Ramos (cell line): ENCODE data around the gene LRRC51.

Source experiments
- in situ Hi-C: fragments of 300-500 bp; cut with MboI; formaldehyde crosslinking; loops from one replicate; pipeline ENCODE4 v1.14.3; 2022; ENCODE audit warnings: low sequenced_read_pairs; ENCODE audit not compliant: unreplicated experiment

The LRRC51 gene, protein sequence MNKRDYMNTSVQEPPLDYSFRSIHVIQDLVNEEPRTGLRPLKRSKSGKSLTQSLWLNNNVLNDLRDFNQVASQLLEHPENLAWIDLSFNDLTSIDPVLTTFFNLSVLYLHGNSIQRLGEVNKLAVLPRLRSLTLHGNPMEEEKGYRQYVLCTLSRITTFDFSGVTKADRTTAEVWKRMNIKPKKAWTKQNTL

GRCh38 chr11:72080326-72081183 is at the start of gene LRRC51, which contains the start of gene NUMA1:
LRRC51 (plus strand) TSS chr11:72080850; CDS start chr11:72089084, 8,234 bp downstream.
NUMA1 (minus strand) TSS chr11:72080542; CDS start chr11:72035943, 44,599 bp downstream.
- in situ Hi-C loops, result no loop called here

- in situ Hi-C loops, result no loop called here
Observed at GRCh38 chr11:72036687-72037086, 44.0 kb upstream of the LRRC51 start.

- in situ Hi-C loops, result no loop called here
Observed at GRCh38 chr11:72037554-72038311, 42.9 kb upstream of the LRRC51 start.

DNA sequence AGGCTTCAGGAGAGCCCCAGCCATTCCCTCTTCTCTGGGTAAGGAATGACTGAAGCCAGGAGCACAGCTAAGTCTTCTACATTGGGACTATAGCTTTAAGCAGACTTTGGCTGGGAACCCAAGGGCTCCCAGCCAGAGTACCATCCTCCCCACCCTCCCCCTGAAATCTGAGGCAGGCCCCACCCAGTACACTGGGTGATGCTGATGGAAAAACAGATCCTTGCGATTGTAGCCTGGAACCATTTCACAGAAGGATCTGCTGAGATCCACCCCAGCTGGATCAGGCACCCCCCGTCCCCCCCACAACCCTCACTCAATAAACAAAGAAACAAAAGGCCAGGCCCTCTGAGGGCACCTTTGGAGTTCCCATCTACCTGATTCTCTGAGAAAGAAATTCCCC is 42.2 kb upstream of the LRRC51 start:
- in situ Hi-C loops, result no loop called here

DNA sequence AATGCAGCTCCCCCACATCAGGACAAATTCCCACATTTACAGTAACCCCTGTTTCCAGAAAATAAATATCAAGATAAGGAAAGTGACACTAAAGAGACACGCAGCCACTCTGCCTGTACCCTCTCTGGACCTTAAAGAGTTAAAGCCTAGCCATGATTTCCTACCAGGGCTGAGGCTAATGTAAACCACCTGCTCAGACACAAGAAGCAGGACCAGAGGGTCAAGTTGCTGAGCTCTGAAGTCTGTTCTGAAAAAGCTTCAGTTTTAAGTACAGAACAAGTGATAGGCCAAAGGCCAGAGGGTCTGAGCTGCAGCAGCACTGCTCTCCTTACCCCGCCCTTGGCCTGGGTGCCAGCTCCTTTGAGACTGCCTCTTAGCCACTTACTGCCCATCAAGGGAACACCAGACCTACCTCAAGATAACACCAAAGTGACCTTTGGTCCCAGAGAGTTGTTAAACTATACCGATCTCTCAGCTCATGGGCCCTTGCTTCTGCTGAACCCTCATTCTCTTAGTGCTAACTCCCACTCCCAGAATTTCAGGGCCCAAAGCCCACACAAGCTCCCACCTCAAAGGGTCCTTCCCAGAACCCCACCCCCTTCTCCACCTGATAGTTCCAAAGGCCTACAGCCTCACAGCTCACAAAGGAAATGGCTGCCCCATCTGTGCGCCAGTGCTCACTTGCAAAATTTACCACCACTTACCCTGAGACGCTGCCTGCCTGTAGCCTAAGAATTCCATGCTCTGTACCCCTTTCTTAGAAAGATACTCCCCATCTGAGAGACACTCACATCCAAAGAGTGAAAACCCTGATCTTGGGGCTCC is 41.4 kb upstream of the LRRC51 start:
- in situ Hi-C loops, result no loop called here

GRCh38 chr11:72039856-72040401 is 40.7 kb upstream of the LRRC51 start:
- in situ Hi-C loops, result no loop called here

GRCh38 chr11:72040491-72041363 is 39.9 kb upstream of the LRRC51 start:
- in situ Hi-C loops, result no loop called here

GRCh38 chr11:72041364-72042063 is 39.1 kb upstream of the LRRC51 start:
- in situ Hi-C loops, result no loop called here

DNA sequence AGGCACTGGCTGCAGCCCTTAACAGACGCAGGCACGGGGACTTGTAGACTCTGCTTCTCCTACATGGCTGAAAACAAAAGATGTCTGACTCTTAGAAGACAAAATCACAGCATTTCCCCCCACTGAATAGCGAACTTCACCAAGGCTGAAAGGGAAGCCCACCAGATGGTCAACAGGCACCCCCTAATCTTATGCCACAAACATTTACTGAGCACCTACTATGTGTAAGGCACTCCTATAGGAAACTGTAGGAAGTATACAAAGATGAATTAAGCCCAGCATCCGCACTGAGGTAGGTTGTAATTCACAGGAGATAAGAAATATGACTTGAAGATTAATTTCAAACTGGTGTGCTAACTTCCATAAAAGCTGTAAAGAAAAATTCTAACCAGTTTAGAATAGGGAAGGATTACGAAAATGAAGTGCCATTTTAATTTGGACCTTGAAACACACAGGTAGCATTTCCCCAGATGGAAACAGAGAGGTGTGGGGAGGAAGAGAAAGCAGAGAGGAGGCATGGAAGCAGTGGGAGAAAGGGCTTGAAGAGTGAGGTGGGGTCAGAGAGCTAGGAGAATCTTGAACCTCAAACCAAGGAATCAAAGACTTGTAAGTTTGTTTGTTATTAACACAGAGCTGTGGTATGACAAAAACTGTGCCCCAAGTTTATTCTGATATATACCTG is 38.4 kb upstream of the LRRC51 start:
- in situ Hi-C loops, result no loop called here

GRCh38 chr11:72045849-72046248 is 34.8 kb upstream of the LRRC51 start:
- in situ Hi-C loops, result no loop called here

- in situ Hi-C loops, result no loop called here
Observed at GRCh38 chr11:72048766-72049460, 31.7 kb upstream of the LRRC51 start.

DNA sequence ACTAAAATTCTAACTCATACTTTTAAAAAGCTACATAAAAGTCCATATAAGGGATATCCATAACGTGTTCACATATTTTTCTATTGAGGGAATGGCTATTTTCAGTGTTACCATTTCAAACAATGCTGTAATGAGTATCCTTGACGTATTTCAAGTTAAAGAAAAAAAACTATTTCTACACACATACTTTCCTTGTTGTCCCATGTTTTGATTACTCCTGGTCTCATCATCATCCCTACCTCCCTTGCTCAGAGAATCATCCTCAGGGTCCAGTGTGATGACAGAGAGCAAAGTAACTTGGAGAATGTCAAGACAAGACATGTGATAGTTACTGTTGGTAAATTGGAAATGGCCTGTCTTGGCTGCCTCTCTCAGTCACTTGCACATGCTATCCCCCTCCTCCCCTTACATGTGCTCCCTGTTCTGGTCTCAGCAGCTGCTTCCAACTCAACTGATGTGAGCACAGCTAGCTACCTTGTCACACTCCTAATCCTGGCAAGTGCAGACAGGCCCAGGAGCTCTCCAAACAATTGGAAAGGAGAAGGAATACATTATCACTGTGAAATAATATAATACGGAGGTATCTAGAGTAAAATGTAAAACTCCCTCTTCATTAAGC is 22.1 kb upstream of the LRRC51 start:
- in situ Hi-C loops, result no loop called here

- in situ Hi-C loops, result no loop called here
Observed at GRCh38 chr11:72061739-72062396, 18.8 kb upstream of the LRRC51 start.

- in situ Hi-C loops, result no loop called here
Observed at GRCh38 chr11:72066855-72067254, 13.8 kb upstream of the LRRC51 start.

- in situ Hi-C loops, result no loop called here
Observed at GRCh38 chr11:72067266-72067665, 13.4 kb upstream of the LRRC51 start.

- in situ Hi-C loops, result no loop called here
Observed at GRCh38 chr11:72067676-72068075, 13.0 kb upstream of the LRRC51 start.
